GM10847 (cell line): ENCODE measurements around the gene TPH1.

Experiments used
- POLR2A ChIP-seq: IDR thresholded peaks from 2 replicates; pipeline ENCODE4 v1.6.1; 2011; ENCODE audit not compliant: insufficient read length; ENCODE audit errors: extremely low read depth

The TPH1 gene

DNA sequence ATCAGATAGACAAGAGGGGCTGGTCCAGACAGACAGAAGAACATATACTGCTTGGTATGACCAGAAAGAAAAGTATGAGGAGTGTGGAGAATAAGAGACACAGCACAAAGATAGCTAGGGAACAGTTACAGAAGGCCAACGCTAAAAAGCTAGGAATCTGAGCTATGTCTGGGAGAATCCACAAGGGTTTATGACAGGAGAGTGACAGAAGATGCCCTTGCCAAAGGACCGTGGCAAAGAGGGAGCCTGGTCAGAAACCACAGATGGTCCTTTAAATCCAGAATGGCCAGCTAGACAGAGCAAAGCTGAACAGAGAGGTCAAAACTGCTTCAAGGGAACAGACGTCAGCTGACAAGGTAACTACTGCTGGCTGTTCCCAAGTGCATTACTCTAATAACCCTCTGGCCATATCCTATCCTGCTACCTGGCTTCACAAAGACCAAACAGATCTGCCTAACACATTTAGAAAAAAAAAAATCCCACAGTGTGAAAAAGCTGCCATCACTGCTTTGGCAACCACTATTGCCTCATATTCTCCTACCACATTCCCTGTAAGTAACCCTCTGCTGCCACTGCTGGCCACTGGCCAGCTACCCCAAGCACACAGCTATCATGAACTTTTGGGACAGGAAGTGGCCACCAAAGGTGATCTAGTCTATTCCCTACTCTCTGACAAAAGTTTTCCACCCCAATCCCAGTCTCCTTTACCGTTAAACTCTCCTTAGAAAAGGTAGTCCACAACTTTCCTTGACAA, 40.5 kb downstream of the TPH1 start:
- no peak for TF ChIP-seq POLR2A

DNA sequence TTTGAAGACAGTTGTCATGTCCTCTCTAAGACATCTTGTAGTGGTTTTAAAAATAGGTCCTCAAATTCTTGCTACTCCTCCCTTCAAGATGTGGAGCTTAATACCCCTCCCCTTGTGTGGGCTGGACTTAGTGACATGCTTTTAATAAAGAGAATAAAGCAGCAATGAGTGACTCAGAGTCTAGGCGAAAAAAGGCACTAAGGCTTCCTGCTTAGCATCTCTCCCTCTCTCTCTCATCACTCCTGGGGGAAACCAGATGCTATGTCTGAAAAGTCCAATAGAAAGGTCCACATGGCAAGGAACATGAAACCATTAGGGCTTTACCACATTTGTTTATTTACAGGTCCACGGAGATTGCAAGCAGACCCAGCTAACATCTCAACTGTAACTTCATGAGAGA, 44.9 kb downstream of the TPH1 start:
- no peak for TF ChIP-seq POLR2A

DNA sequence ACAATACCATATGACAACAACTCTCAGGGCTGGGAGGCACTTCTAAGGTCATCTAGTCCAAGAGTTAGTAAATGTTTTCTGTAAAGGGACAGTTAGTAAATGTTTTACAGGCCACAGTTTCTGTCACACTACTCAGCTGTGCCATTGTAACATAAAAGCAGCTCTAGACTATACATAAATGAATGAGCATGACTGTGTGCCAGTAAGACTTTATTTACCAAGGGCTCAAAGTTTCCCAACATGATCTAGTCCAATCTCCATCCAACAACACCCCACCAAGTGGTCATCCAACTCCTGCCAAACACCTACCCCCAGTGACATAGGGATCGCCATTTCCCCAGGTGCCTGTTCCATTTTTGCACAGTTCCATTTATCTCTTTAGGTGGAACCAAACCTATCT, 45.3 kb downstream of the TPH1 start:
- no peak for TF ChIP-seq POLR2A
